SU-DHL-6 (cell line): ENCODE measurements around the gene STAU1.

Source experiments
- H2AFZ ChIP-seq: fragments of 200-600 bp; sonication (generic); 2 replicates; pipeline ENCODE4 v1.6.1; 2014; ENCODE audit warnings: low read depth, mild to moderate bottlenecking, moderate library complexity, mixed read lengths, antibody characterized with exemption, low read length; ENCODE audit not compliant: severe bottlenecking
- H3F3A ChIP-seq: fragments of 200-600 bp; shearing (Covaris generic); 2 replicates; pipeline ENCODE4 v1.6.0; 2016; ENCODE audit warnings: antibody characterized with exemption, mild to moderate bottlenecking; ENCODE audit not compliant: insufficient read depth
- H3K27ac ChIP-seq: fragments of 200-600 bp; sonication (generic); 2 replicates; pipeline ENCODE4 v1.5.1; 2016; ENCODE audit warnings: low read depth, mild to moderate bottlenecking, low read length, moderate library complexity, mixed read lengths
- H3K27me3 ChIP-seq: fragments of 200-600 bp; sonication (generic), shearing (Covaris generic); 2 replicates; pipeline ENCODE4 v1.6.0; 2014; ENCODE audit warnings: mild to moderate bottlenecking, low read length
- H3K36me3 ChIP-seq: fragments of 200-600 bp; sonication (generic); 2 replicates; pipeline ENCODE4 v1.6.1; 2014; ENCODE audit warnings: mild to moderate bottlenecking, low read length, mixed read lengths
- H3K4me2 ChIP-seq: fragments of 300-600, 200-600 bp; shearing (Covaris generic), sonication (generic); 2 replicates; pipeline ENCODE4 v1.6.0; 2014; ENCODE audit warnings: low read length, low read depth, mild to moderate bottlenecking; ENCODE audit not compliant: poor library complexity, severe bottlenecking
- H3K4me3 ChIP-seq: fragments of 200-600 bp; sonication (generic); 2 replicates; pipeline ENCODE4 v1.5.1; 2014; ENCODE audit warnings: antibody characterized with exemption, low read length, mild to moderate bottlenecking, mixed read lengths; ENCODE audit not compliant: insufficient read depth, poor library complexity, severe bottlenecking
- H3K79me2 ChIP-seq: fragments of 200-600 bp; sonication (generic); 2 replicates; pipeline ENCODE4 v1.6.1; 2014; ENCODE audit warnings: mild to moderate bottlenecking, low read length, moderate library complexity; ENCODE audit not compliant: insufficient read depth
- H3K9ac ChIP-seq: fragments of 200-600 bp; sonication (generic); 2 replicates; pipeline ENCODE4 v1.7.0; 2014; ENCODE audit warnings: mild to moderate bottlenecking, low read length
- H3K9me2 ChIP-seq: fragments of 200-600 bp; sonication (generic); replicated peaks from 2 replicates; pipeline ENCODE4 v1.6.1; 2014; ENCODE audit warnings: low read length; ENCODE audit not compliant: insufficient read depth
- H3K9me3 ChIP-seq: fragments of 200-600 bp; sonication (generic); 2 replicates; pipeline ENCODE4 v1.6.1; 2014; ENCODE audit warnings: low read length, mixed read lengths; ENCODE audit not compliant: insufficient read depth
- H4K20me1 ChIP-seq: fragments of 200-600 bp; sonication (generic); 2 replicates; pipeline ENCODE4 v1.6.1; 2014; ENCODE audit warnings: low read depth, mild to moderate bottlenecking, antibody characterized with exemption, low read length, moderate library complexity, mixed read lengths
- CTCF ChIP-seq: fragments of 200-600 bp; sonication (generic); IDR thresholded peaks from one replicate; pipeline ENCODE4 v1.5.1; 2017; ENCODE audit warnings: antibody characterized with exemption, mild to moderate bottlenecking, low read length, moderate library complexity; ENCODE audit not compliant: insufficient read depth, poor library complexity, severe bottlenecking
- EZH2phosphoT487 ChIP-seq: fragments of 200-600 bp; sonication (generic), shearing (Covaris generic); conservative IDR thresholded peaks from 2 replicates; pipeline ENCODE4 v1.6.1; 2018; ENCODE audit warnings: mild to moderate bottlenecking, antibody characterized with exemption, low read length, moderate library complexity, mixed read lengths

STAU1 gene

GRCh38 chr20:49214571-49214970 lies 26.4 kb upstream of the STAU1 start:
- Histone ChIP-seq H3K27me3 (no peaks in the 10 kb centered on the region), H3K9me2 (no peaks in the 10 kb centered on the region), H3K9me3 (peaks cover 5% of the 10 kb centered on the region; the same call in 1 of the 2 replicates), H2AFZ (no peak overlapping the region), H3F3A (no peaks in the 10 kb centered on the region), H3K9ac (no peak overlapping the region), H3K27ac (no peak overlapping the region), H4K20me1 (no peaks in the 10 kb centered on the region), H3K36me3 (no peaks in the 10 kb centered on the region), H3K79me2 (peaks cover 3% of the 10 kb centered on the region), H3K4me3 (no peak overlapping the region), H3K4me2 (no peak overlapping the region)
- TF ChIP-seq EZH2phosphoT487 (no peak), CTCF (no peak)

- no peak overlapping the region for H3K4me2 ChIP-seq
- H3F3A ChIP-seq, result no peaks in the 10 kb centered on the region
- H3K4me3 ChIP-seq, result no peak overlapping the region
- H3K79me2 ChIP-seq, result no peaks in the 10 kb centered on the region
- TF ChIP-seq EZH2phosphoT487 (no peak), CTCF (no peak)
- no peak overlapping the region for H2AFZ ChIP-seq
- no peak overlapping the region for H3K27ac ChIP-seq
- peaks cover 5% of the 10 kb centered on the region; the same call in 1 of the 2 replicates for H3K9me3 ChIP-seq
- no peaks in the 10 kb centered on the region for H3K36me3 ChIP-seq
- H4K20me1 ChIP-seq, result no peaks in the 10 kb centered on the region
- H3K9me2 ChIP-seq, result no peaks in the 10 kb centered on the region
- no peak overlapping the region for H3K9ac ChIP-seq
- no peaks in the 10 kb centered on the region for H3K27me3 ChIP-seq
These were observed 22.6 kb upstream of the STAU1 start for GRCh38 chr20:49210757-49211110.

- no peak overlapping the region for H3K4me3 ChIP-seq
- H4K20me1 ChIP-seq, result no peaks in the 10 kb centered on the region
- H3K9me3 ChIP-seq, result peaks cover 5% of the 10 kb centered on the region; the same call in 1 of the 2 replicates
- H3F3A ChIP-seq, result no peaks in the 10 kb centered on the region
- no peaks in the 10 kb centered on the region for H3K79me2 ChIP-seq
- H3K36me3 ChIP-seq, result no peaks in the 10 kb centered on the region
- no peaks in the 10 kb centered on the region for H3K9me2 ChIP-seq
- no peak overlapping the region for H2AFZ ChIP-seq
- TF ChIP-seq CTCF (no peak), EZH2phosphoT487 (no peak)
- H3K4me2 ChIP-seq, result no peak overlapping the region
- H3K27me3 ChIP-seq, result no peaks in the 10 kb centered on the region
- no peak overlapping the region for H3K27ac ChIP-seq
- H3K9ac ChIP-seq, result no peak overlapping the region
These were observed 22.1 kb upstream of the STAU1 start for GRCh38 chr20:49210101-49210756.
